ENCODE data around the gene TTC31.

The TTC31 gene

DNA sequence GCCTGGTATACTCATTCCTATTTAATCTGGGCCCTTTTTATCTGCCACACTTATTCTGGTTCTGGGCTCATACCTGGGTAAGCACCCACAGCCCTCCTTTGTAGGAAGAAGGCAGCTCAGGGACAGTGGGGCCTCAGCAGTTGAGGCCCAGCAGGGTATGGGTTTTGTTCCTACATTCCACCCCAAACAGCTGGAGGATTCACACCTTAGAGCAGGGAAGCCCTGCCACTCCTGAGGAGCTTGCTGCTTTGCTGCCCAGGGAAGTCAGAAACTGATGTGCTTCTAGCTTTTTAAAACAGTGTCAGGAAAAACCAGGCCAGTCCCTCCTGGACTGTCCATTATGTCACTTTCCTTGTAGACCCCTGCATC, 17.7 kb downstream of the TTC31 start:
- peaks cover 5% of the 10 kb centered on the region for H3K36me3 ChIP-seq (ENCODE audit: insufficient read depth, low read length)
- DNase-seq (no peak), ATAC-seq (ENCODE audit: insufficient read depth, low read depth) (no peak)
- H3K4me1 ChIP-seq (ENCODE audit: insufficient read depth, low read length) = peaks cover 31% of the 10 kb centered on the region
- no peak overlapping the region for H3K4me3 ChIP-seq (ENCODE audit: low read depth in 1 of 2, low read length in 2 of 2)
- H3K79me2 ChIP-seq (ENCODE audit: insufficient read depth, low read length) = peaks cover 19% of the 10 kb centered on the region
- no peak overlapping the region for H3K9ac ChIP-seq (ENCODE audit: low read depth, low read length)
- no peak overlapping the region for H3K4me2 ChIP-seq (ENCODE audit: insufficient read depth, low read length)
- H3K27ac ChIP-seq (ENCODE audit: low read length) = no peak overlapping the region
- no peaks in the 10 kb centered on the region for H4K20me1 ChIP-seq (ENCODE audit: insufficient read depth, low read length)
- no peaks in the 10 kb centered on the region for H3K9me3 ChIP-seq (ENCODE audit: insufficient read depth, low read length, severe bottlenecking)
- no peak overlapping the region for H2AFZ ChIP-seq (ENCODE audit: low read depth, low read length)
- TF ChIP-seq EZH2 (IDR thresholded peaks at IDR 0.05; ENCODE audit: borderline replicate concordance, low read depth, low read length, severe bottlenecking) = no peak
- TF ChIP-seq, protein P1, sequence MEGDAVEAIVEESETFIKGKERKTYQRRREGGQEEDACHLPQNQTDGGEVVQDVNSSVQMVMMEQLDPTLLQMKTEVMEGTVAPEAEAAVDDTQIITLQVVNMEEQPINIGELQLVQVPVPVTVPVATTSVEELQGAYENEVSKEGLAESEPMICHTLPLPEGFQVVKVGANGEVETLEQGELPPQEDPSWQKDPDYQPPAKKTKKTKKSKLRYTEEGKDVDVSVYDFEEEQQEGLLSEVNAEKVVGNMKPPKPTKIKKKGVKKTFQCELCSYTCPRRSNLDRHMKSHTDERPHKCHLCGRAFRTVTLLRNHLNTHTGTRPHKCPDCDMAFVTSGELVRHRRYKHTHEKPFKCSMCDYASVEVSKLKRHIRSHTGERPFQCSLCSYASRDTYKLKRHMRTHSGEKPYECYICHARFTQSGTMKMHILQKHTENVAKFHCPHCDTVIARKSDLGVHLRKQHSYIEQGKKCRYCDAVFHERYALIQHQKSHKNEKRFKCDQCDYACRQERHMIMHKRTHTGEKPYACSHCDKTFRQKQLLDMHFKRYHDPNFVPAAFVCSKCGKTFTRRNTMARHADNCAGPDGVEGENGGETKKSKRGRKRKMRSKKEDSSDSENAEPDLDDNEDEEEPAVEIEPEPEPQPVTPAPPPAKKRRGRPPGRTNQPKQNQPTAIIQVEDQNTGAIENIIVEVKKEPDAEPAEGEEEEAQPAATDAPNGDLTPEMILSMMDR (IDR thresholded peaks at IDR 0.05; ENCODE audit: borderline replicate concordance, extremely low read depth, low read length, poor library complexity, severe bottlenecking) = no peak
- no peaks in the 10 kb centered on the region for H3K27me3 ChIP-seq (ENCODE audit: insufficient read depth, low read length, poor library complexity)

DNA sequence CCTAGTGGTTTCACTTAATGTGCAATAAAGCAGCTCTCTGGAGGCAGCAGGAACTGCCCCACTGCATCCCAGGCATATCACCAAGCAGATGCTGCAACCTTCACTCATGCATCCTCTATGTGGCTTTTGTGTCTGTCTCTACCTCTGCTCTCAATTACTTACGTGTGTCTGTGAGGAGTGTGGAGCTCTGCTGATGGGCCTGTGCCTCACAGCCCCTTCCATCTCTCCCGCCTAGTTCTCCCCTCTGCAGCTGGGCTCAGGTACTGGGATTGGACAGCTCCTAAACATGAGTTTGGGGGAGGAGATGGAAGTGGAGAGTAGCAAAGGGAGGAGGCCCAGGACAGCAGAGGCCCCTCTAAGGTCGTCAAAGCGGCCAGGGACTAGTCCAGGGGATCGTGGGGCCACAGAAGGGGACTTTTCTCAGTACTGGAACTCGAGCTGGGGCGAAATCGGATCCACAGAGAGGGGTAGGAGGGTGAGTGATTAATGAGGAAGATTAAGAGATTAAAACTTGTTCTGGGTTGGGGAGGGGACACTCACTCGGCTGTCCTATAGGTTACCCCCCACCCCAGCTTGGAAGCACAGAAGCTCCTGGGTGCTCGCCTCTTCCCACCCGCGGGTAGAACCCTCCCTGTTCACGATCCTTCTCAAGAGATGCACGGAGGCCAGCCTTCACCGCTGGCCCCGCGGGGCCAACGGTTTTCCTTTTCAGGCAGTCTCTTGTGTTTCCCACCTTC, 18.6 kb downstream of the TTC31 start:
- no peaks in the 10 kb centered on the region for H4K20me1 ChIP-seq (ENCODE audit: insufficient read depth, low read length)
- no peaks in the 10 kb centered on the region for H3K27me3 ChIP-seq (ENCODE audit: insufficient read depth, low read length, poor library complexity)
- peaks cover 11% of the 10 kb centered on the region for H3K36me3 ChIP-seq (ENCODE audit: insufficient read depth, low read length)
- H3K4me2 ChIP-seq (ENCODE audit: insufficient read depth, low read length) = no peak overlapping the region
- peaks cover 26% of the 10 kb centered on the region for H3K79me2 ChIP-seq (ENCODE audit: insufficient read depth, low read length)
- H3K9me3 ChIP-seq (ENCODE audit: insufficient read depth, low read length, severe bottlenecking) = no peaks in the 10 kb centered on the region
- no peak overlapping the region for H3K9ac ChIP-seq (ENCODE audit: low read depth, low read length)
- peaks cover 41% of the 10 kb centered on the region for H3K4me1 ChIP-seq (ENCODE audit: insufficient read depth, low read length)
- DNase-seq = no peak
- TF ChIP-seq, protein P1 (IDR thresholded peaks at IDR 0.05; ENCODE audit: borderline replicate concordance, extremely low read depth, low read length, poor library complexity, severe bottlenecking) = no peak
- TF ChIP-seq EZH2 (IDR thresholded peaks at IDR 0.05; ENCODE audit: borderline replicate concordance, low read depth, low read length, severe bottlenecking) = no peak
- no peak overlapping the region for H2AFZ ChIP-seq (ENCODE audit: low read depth, low read length)
- no peak overlapping the region for H3K4me3 ChIP-seq (ENCODE audit: low read depth in 1 of 2, low read length in 2 of 2)
- no peak overlapping the region for H3K27ac ChIP-seq (ENCODE audit: low read length)
- no peak for ATAC-seq (ENCODE audit: insufficient read depth, low read depth)

DNA sequence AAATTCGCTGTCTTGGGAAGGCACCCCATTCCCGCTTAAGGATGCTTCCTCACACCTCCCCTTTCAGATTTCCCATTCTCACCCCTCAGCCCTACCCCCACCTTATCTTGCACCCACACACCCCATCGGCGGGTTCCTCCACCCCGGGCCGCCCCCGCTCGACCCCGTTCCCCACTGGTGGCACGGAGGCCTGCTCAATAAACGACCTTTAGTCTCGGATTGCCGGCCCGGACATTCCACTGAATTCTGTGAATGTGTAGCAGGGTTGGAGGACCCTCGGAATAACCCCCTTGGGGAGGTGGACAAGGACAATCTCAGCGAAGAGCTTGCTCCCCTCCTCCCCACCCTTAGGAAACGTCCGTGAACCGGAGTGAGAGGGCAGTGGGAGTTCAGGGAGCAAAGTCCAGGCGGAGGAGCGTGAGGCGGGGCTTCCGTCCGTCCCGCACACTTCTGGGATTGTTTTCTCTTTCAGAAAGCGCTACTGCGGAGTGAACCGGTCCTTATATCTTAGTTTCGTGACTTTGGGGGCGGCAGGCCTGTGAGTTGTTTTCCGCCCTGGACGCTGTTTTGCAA, 19.4 kb downstream of the TTC31 start:
- Histone ChIP-seq H3K4me2 (ENCODE audit: insufficient read depth, low read length) (no peak overlapping the region), H4K20me1 (ENCODE audit: insufficient read depth, low read length) (no peaks in the 10 kb centered on the region), H3K36me3 (ENCODE audit: insufficient read depth, low read length) (peaks cover 11% of the 10 kb centered on the region), H3K79me2 (ENCODE audit: insufficient read depth, low read length) (peaks cover 31% of the 10 kb centered on the region), H3K4me3 (ENCODE audit: low read depth in 1 of 2, low read length in 2 of 2) (no peak overlapping the region), H2AFZ (ENCODE audit: low read depth, low read length) (no peak overlapping the region), H3K9ac (ENCODE audit: low read depth, low read length) (no peak overlapping the region), H3K4me1 (ENCODE audit: insufficient read depth, low read length) (peaks cover 39% of the 10 kb centered on the region), H3K27ac (ENCODE audit: low read length) (no peak overlapping the region), H3K9me3 (ENCODE audit: insufficient read depth, low read length, severe bottlenecking) (no peaks in the 10 kb centered on the region), H3K27me3 (ENCODE audit: insufficient read depth, low read length, poor library complexity) (no peaks in the 10 kb centered on the region)
- ATAC-seq (ENCODE audit: insufficient read depth, low read depth) = no peak
- TF ChIP-seq, protein P1 (IDR thresholded peaks at IDR 0.05; ENCODE audit: borderline replicate concordance, extremely low read depth, low read length, poor library complexity, severe bottlenecking) = no peak
- TF ChIP-seq EZH2 (IDR thresholded peaks at IDR 0.05; ENCODE audit: borderline replicate concordance, low read depth, low read length, severe bottlenecking) = no peak
- DNase-seq = no peak
